GM21381 (cell line): ENCODE data around the gene KIRREL3.

Source experiments
- ATAC-seq: cut with Tn5 transposase; IDR thresholded peaks from one replicate; pipeline ENCODE4 v1.9.1; 2021; ENCODE audit warnings: mild to moderate bottlenecking, moderate library complexity; ENCODE audit not compliant: unreplicated experiment

KIRREL3 gene

GRCh38 chr11:126918556-126918955 lies 82.0 kb downstream of the KIRREL3 start:
- no peak for ATAC-seq

GRCh38 chr11:126917531-126918204 lies 82.9 kb downstream of the KIRREL3 start:
- ATAC-seq = peak; percentile 94

- ATAC-seq = no peak
Observed at GRCh38 chr11:126915430-126915829, 85.1 kb downstream of the KIRREL3 start.

GRCh38 chr11:126914941-126915340 lies 85.6 kb downstream of the KIRREL3 start:
- ATAC-seq = no peak

GRCh38 chr11:126914166-126914565 lies 86.4 kb downstream of the KIRREL3 start:
- ATAC-seq = no peak

- no peak for ATAC-seq
Observed at GRCh38 chr11:126904520-126904919, 96.0 kb downstream of the KIRREL3 start.

GRCh38 chr11:126901783-126902182 lies 98.8 kb downstream of the KIRREL3 start:
- ATAC-seq = no peak

- no peak for ATAC-seq
Observed at GRCh38 chr11:126899961-126900748, 100.4 kb downstream of the KIRREL3 start.

GRCh38 chr11:126898802-126899201 lies 101.8 kb downstream of the KIRREL3 start:
- ATAC-seq = no peak

- no peak for ATAC-seq
Observed at GRCh38 chr11:126897430-126897829, 103.1 kb downstream of the KIRREL3 start.

- no peak for ATAC-seq
Observed at GRCh38 chr11:126896025-126896424, 104.5 kb downstream of the KIRREL3 start.

- no peak for ATAC-seq
Observed at GRCh38 chr11:126893796-126894195, 106.8 kb downstream of the KIRREL3 start.

- ATAC-seq = no peak
Observed at GRCh38 chr11:126892756-126893155, 107.8 kb downstream of the KIRREL3 start.

GRCh38 chr11:126891556-126892217 lies 108.9 kb downstream of the KIRREL3 start:
- ATAC-seq = no peak

GRCh38 chr11:126890561-126890960 lies 110.0 kb downstream of the KIRREL3 start:
- ATAC-seq = no peak

- no peak for ATAC-seq
Observed at GRCh38 chr11:126888115-126888712, 112.4 kb downstream of the KIRREL3 start.

GRCh38 chr11:126886636-126887035 lies 113.9 kb downstream of the KIRREL3 start:
- no peak for ATAC-seq

- no peak for ATAC-seq
Observed at GRCh38 chr11:126886085-126886484, 114.5 kb downstream of the KIRREL3 start.

- ATAC-seq = no peak
Observed at GRCh38 chr11:126884594-126884993, 116.0 kb downstream of the KIRREL3 start.

GRCh38 chr11:126884192-126884591 lies 116.4 kb downstream of the KIRREL3 start:
- no peak for ATAC-seq

GRCh38 chr11:126880872-126881271 lies 119.7 kb downstream of the KIRREL3 start:
- no peak for ATAC-seq
